ENCODE measurements around the gene KCNJ5.

DNA sequence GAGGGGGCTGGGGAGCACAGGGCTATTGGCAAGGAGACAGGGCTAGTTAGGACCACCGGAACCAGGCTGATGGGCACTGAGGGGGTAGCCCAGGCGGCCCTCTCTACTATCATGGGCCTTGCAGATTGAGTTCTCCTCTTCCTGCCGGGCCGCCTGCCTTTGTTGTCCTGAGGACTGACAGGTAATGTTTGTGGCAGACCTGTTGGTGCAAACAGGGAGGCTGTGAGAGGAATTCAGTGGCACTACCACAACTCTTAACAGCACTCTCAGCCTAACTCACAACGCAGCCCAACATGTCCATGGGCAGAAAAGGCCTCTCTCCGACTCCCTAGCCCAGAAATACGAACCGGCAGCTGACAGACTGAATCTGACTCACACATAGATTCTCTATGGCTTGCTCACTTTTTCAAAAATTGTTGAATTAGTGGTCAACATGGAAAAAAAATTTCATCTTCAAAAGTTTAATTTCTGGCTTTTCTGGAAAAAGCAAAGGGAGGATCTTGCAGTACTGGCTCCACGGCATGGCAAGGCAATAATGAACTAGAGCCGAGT is 11.4 kb downstream of the KCNJ5 start:
- TF ChIP-seq, protein P1, sequence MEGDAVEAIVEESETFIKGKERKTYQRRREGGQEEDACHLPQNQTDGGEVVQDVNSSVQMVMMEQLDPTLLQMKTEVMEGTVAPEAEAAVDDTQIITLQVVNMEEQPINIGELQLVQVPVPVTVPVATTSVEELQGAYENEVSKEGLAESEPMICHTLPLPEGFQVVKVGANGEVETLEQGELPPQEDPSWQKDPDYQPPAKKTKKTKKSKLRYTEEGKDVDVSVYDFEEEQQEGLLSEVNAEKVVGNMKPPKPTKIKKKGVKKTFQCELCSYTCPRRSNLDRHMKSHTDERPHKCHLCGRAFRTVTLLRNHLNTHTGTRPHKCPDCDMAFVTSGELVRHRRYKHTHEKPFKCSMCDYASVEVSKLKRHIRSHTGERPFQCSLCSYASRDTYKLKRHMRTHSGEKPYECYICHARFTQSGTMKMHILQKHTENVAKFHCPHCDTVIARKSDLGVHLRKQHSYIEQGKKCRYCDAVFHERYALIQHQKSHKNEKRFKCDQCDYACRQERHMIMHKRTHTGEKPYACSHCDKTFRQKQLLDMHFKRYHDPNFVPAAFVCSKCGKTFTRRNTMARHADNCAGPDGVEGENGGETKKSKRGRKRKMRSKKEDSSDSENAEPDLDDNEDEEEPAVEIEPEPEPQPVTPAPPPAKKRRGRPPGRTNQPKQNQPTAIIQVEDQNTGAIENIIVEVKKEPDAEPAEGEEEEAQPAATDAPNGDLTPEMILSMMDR (IDR thresholded peaks at IDR 0.05) = no peak
- TF ChIP-seq POLR2A (IDR thresholded peaks at IDR 0.05) = no peak
